HCT116 (cell line): ENCODE results near the gene CNTNAP2. TPM values are rescaled to one million over a fixed set of nuclear protein-coding genes. Genes with fewer than 3 reads are reported as not detected.

Experiments
- ATAC-seq: fragments of 200-7000 bp; cut with Tn5 transposase; 2 replicates; pipeline ENCODE4 v1.9.1; 2020; ENCODE audit warnings: mild to moderate bottlenecking, moderate library complexity
- BruUV-seq: library from RNA; stranded (reverse); fragments of 400-500 nt; replicated peaks from 2 replicates; lab custom pipeline; 2021; lab: Mats Ljungman, UMichigan
- CTCF ChIA-PET: fragments of 300-600 bp; sonication (Branson Sonifier 250); formaldehyde crosslinking; loops from one replicate; lab custom pipeline; 2021; ENCODE audit warnings: antibody characterized with exemption; lab: Charles Lee
- POLR2A ChIA-PET: fragments of 300-600, 350-600 bp; sonication (Branson Sonifier 250); formaldehyde crosslinking; loops from one replicate; lab custom pipeline; 2021; ENCODE audit warnings: antibody characterized with exemption; lab: Charles Lee
- RAD21 ChIA-PET, 2 experiments: fragments of 300-600 bp; sonication (Branson Sonifier 250); formaldehyde crosslinking; loops; one replicate each; lab custom pipeline; 2023; ENCODE audit warnings: low total read pairs in 2 of 2; ENCODE audit not compliant: uncharacterized antibody in 2 of 2, unreplicated experiment in 2 of 2, low non-redundant PET in 1 of 2; lab: Charles Lee
- DNase-seq: peaks from one replicate; pipeline ENCODE4 v3.0.0-alpha.2; 2010; ENCODE audit warnings: low read depth, low spot score
- H2AFZ ChIP-seq: fragments of 200-600 bp; shearing (Covaris generic), sonication (generic); 2 replicates; pipeline ENCODE4 v1.6.1; 2017; ENCODE audit warnings: low read depth, mixed run types, mixed read lengths, antibody characterized with exemption, low read length; ENCODE audit not compliant: poor library complexity, severe bottlenecking
- H3K27ac ChIP-seq: 2 replicates; pipeline ENCODE4 v1.5.1; 2012; ENCODE audit warnings: low read depth, low read length
- H3K27me3 ChIP-seq: fragments of 200-600 bp; sonication (generic); 2 replicates; pipeline ENCODE4 v1.6.1; 2016; ENCODE audit warnings: mixed run types, low read length, mixed read lengths; ENCODE audit not compliant: insufficient read depth
- H3K36me3 ChIP-seq, 2 experiments: fragments of 200-500 bp in 1 of 2; fragments of 200-600 bp in 1 of 2; sonication (Bioruptor generic) in 1 of 2; sonication (generic) in 1 of 2; 2 replicates each; pipeline versions ENCODE4 v1.5.1 to v1.6.1; 2014 to 2016; ENCODE audit warnings: low read length in 2 of 2, inconsistent platforms in 1 of 2, mixed read lengths in 1 of 2, mixed run types in 1 of 2; ENCODE audit not compliant: insufficient read depth in 2 of 2, control insufficient read depth in 1 of 2
- H3K4me1 ChIP-seq, 2 experiments: fragments of 200-600 bp in 1 of 2; sonication (generic) in 1 of 2; 2 replicates each; pipeline versions ENCODE4 v1.5.1 to v1.6.1; 2012 to 2017; ENCODE audit warnings: low read length in 2 of 2, inconsistent platforms in 1 of 2, mild to moderate bottlenecking in 1 of 2, mixed read lengths in 1 of 2, mixed run types in 1 of 2, moderate library complexity in 1 of 2; ENCODE audit not compliant: insufficient read depth in 2 of 2, control insufficient read depth in 1 of 2
- H3K4me2 ChIP-seq: fragments of 200-600 bp; sonication (generic); 2 replicates; pipeline ENCODE4 v1.6.1; 2017; ENCODE audit warnings: mixed run types, low read length, mixed read lengths
- H3K4me3 ChIP-seq, 2 experiments: fragments of 200-600 bp in 1 of 2; sonication (generic) in 1 of 2; replicated peaks in 1 of 2; 2 replicates each; pipeline ENCODE4 v1.5.1; 2011 to 2016; ENCODE audit warnings: low read length in 2 of 2, control low read depth in 1 of 2, low read depth in 1 of 2, mild to moderate bottlenecking in 1 of 2, mixed read lengths in 1 of 2, mixed run types in 1 of 2
- H3K79me2 ChIP-seq: fragments of 200-600 bp; sonication (generic); 2 replicates; pipeline ENCODE4 v1.6.1; 2017; ENCODE audit warnings: mild to moderate bottlenecking, mixed run types, low read length, moderate library complexity, mixed read lengths; ENCODE audit not compliant: insufficient read depth
- H3K9ac ChIP-seq: fragments of 200-600 bp; sonication (generic); 2 replicates; pipeline ENCODE4 v1.6.1; 2016; ENCODE audit warnings: low read length, mixed read lengths
- H3K9me2 ChIP-seq: fragments of 200-600 bp; sonication (generic), shearing (Covaris generic); 2 replicates; pipeline ENCODE4 v1.6.1; 2017; ENCODE audit warnings: mixed run types, mild to moderate bottlenecking, moderate library complexity; ENCODE audit not compliant: insufficient read depth
- H3K9me3 ChIP-seq, 2 experiments: fragments of 200-500 bp in 1 of 2; fragments of 200-600 bp in 1 of 2; sonication (Bioruptor generic) in 1 of 2; sonication (generic) in 1 of 2; 2 replicates each; pipeline ENCODE4 v1.6.1; 2014 to 2017; ENCODE audit warnings: low read length in 2 of 2, mixed read lengths in 2 of 2, inconsistent platforms in 1 of 2, low read depth in 1 of 2, mild to moderate bottlenecking in 1 of 2, mixed run types in 1 of 2, moderate library complexity in 1 of 2; ENCODE audit not compliant: control insufficient read depth in 1 of 2, insufficient read depth in 1 of 2
- H4K20me1 ChIP-seq: fragments of 200-600 bp; sonication (generic), shearing (Covaris generic); 2 replicates; pipeline ENCODE4 v1.6.1; 2017; ENCODE audit warnings: mixed run types, mild to moderate bottlenecking, moderate library complexity; ENCODE audit not compliant: insufficient read depth
- ELF1 ChIP-seq: IDR thresholded peaks from 2 replicates; pipeline ENCODE4 v1.6.1; 2012; ENCODE audit warnings: low read depth, borderline replicate concordance
- EZH2 ChIP-seq: fragments of 200-600 bp; sonication (generic); IDR thresholded peaks from 2 replicates; pipeline ENCODE4 v1.6.1; 2017; ENCODE audit warnings: antibody characterized with exemption, mixed run types
- EZH2phosphoT487 ChIP-seq: fragments of 200-600 bp; IDR thresholded peaks from 2 replicates; pipeline ENCODE4 v1.6.1; 2018; ENCODE audit warnings: antibody characterized with exemption, borderline replicate concordance
- POLR2A ChIP-seq: IDR thresholded peaks from 2 replicates; pipeline ENCODE4 v1.7.0; 2011; ENCODE audit warnings: borderline replicate concordance; ENCODE audit not compliant: insufficient read depth, insufficient read length; ENCODE audit errors: extremely low read depth
- POLR2AphosphoS5 ChIP-seq: IDR thresholded peaks from 2 replicates; pipeline ENCODE4 v1.6.1; 2011; ENCODE audit warnings: mild to moderate bottlenecking, low read depth, low read length, moderate library complexity
- SIN3A ChIP-seq: IDR thresholded peaks from 2 replicates; pipeline ENCODE4 v1.6.1; 2012; ENCODE audit warnings: low read depth
- SRF ChIP-seq: IDR thresholded peaks from 2 replicates; pipeline ENCODE4 v1.6.1; 2012; ENCODE audit warnings: low read depth
- ZNF274 ChIP-seq: fragments of 200-500 bp; sonication (Bioruptor generic); IDR thresholded peaks from 2 replicates; pipeline ENCODE4 v1.6.1; 2014; ENCODE audit warnings: mild to moderate bottlenecking, low read depth, low read length, inconsistent platforms
- intact Hi-C: fragments of 100-400 bp; cut with micrococcal nuclease; formaldehyde crosslinking; loops from 2 replicates; pipeline ENCODE4 v1.10.0; 2022
- total RNA-seq: library from RNA; stranded (reverse); gene quantifications from one replicate; pipeline ENCODE4 v1.2.1, GENCODE V29; 2021; ENCODE audit not compliant: unreplicated experiment
- TF ChIP-seq, protein P1 (sequence below), 3 experiments: fragments of 200-600 bp in 1 of 3; sonication (generic) in 1 of 3; IDR thresholded peaks in 2 of 3; conservative IDR thresholded peaks in 1 of 3; 2 replicates each; pipeline ENCODE4 v1.5.1; 2012 to 2017; ENCODE audit warnings: low read depth in 2 of 3, low read length in 2 of 3, antibody characterized with exemption in 1 of 3, borderline replicate concordance in 1 of 3, control low read depth in 1 of 3, mild to moderate bottlenecking in 1 of 3, mixed read lengths in 1 of 3, mixed run types in 1 of 3, moderate library complexity in 1 of 3; ENCODE audit not compliant: insufficient read depth in 1 of 3
- TF ChIP-seq, protein P2 (sequence below): IDR thresholded peaks from 2 replicates; pipeline ENCODE4 v1.6.1; 2012
- TF ChIP-seq, protein P3 (sequence below): IDR thresholded peaks from 2 replicates; pipeline ENCODE4 v1.6.1; 2012
- TF ChIP-seq, protein P4 (sequence below): IDR thresholded peaks from 2 replicates; pipeline ENCODE4 v1.6.1; 2012; ENCODE audit warnings: low read depth

Gene CNTNAP2
- total RNA-seq, 1 experiment from 2014 or later, result 0.37 TPM

DNA sequence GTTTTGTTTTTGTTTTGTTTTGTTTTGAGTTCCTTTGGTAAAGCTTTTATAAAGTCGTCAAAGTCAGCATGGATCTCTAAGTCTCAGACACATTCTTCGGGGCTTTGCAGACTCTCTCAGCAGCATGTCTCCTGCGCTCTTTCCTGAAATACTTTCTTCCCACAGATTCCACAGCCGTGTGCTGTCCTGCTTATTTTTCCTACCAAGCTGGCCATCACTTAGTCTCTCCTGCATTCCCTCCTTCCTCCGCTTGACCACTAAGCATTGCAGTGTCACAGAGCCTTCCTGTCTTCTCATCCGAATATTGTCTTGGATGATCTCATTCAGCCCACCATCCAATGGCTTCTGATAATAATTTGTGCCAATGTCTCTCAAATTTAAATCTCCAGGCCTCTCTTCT, 2039.6 kb downstream of the CNTNAP2 start:
- CTCF ChIA-PET, result interaction anchor here (1.0 kb wide), 1 partner anchor 86 kb away, joined by 3 read pairs; no protein-coding TSS in a partner anchor
- Histone ChIP-seq H3K79me2 (no peaks in the 10 kb centered on the region), H3K4me3 (no peak overlapping the region), H3K36me3 (no peaks in the 10 kb centered on the region), H2AFZ (no peak overlapping the region), H3K4me2 (no peak overlapping the region), H3K9me3 (no peaks in the 10 kb centered on the region), H3K9ac (no peak overlapping the region), H3K27ac (no peak overlapping the region), H3K4me1 (no peaks in the 10 kb centered on the region), H3K27me3 (no peaks in the 10 kb centered on the region), H4K20me1 (no peaks in the 10 kb centered on the region), H3K9me2 (no peaks in the 10 kb centered on the region)
- RAD21 ChIA-PET, result no interaction called here
- intact Hi-C loops, result no loop called here
- POLR2A ChIA-PET, result no interaction called here
- BruUV-seq, result no TSS peak
- no peak for TF ChIP-seq ZNF274
- TF ChIP-seq EZH2phosphoT487, result no peak
- TF ChIP-seq SIN3A, result no peak
- DNase-seq, result no peak
- ATAC-seq, result no peak

- H2AFZ ChIP-seq, result no peak overlapping the region
- CTCF ChIA-PET, result no interaction called here
- H3K4me1 ChIP-seq, result no peaks in the 10 kb centered on the region
- POLR2A ChIA-PET, result no interaction called here
- no peak for DNase-seq
- TF ChIP-seq EZH2, result no peak
- no peak for TF ChIP-seq POLR2A
- TF ChIP-seq POLR2AphosphoS5, result no peak
- TF ChIP-seq ELF1, result no peak
- TF ChIP-seq, protein P1, sequence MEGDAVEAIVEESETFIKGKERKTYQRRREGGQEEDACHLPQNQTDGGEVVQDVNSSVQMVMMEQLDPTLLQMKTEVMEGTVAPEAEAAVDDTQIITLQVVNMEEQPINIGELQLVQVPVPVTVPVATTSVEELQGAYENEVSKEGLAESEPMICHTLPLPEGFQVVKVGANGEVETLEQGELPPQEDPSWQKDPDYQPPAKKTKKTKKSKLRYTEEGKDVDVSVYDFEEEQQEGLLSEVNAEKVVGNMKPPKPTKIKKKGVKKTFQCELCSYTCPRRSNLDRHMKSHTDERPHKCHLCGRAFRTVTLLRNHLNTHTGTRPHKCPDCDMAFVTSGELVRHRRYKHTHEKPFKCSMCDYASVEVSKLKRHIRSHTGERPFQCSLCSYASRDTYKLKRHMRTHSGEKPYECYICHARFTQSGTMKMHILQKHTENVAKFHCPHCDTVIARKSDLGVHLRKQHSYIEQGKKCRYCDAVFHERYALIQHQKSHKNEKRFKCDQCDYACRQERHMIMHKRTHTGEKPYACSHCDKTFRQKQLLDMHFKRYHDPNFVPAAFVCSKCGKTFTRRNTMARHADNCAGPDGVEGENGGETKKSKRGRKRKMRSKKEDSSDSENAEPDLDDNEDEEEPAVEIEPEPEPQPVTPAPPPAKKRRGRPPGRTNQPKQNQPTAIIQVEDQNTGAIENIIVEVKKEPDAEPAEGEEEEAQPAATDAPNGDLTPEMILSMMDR (IDR thresholded peaks at IDR 0.05 in 2 of 3, conservative IDR thresholded peaks at IDR 0.05 in 1 of 3; ENCODE audit: borderline replicate concordance in 1 of 3, insufficient read depth in 1 of 3, low read depth in 2 of 3, low read length in 2 of 3), result no peak
- TF ChIP-seq, protein P2, sequence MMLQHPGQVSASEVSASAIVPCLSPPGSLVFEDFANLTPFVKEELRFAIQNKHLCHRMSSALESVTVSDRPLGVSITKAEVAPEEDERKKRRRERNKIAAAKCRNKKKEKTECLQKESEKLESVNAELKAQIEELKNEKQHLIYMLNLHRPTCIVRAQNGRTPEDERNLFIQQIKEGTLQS, result no peak
- TF ChIP-seq, protein P3, sequence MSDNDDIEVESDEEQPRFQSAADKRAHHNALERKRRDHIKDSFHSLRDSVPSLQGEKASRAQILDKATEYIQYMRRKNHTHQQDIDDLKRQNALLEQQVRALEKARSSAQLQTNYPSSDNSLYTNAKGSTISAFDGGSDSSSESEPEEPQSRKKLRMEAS, result no peak
- TF ChIP-seq, protein P4, sequence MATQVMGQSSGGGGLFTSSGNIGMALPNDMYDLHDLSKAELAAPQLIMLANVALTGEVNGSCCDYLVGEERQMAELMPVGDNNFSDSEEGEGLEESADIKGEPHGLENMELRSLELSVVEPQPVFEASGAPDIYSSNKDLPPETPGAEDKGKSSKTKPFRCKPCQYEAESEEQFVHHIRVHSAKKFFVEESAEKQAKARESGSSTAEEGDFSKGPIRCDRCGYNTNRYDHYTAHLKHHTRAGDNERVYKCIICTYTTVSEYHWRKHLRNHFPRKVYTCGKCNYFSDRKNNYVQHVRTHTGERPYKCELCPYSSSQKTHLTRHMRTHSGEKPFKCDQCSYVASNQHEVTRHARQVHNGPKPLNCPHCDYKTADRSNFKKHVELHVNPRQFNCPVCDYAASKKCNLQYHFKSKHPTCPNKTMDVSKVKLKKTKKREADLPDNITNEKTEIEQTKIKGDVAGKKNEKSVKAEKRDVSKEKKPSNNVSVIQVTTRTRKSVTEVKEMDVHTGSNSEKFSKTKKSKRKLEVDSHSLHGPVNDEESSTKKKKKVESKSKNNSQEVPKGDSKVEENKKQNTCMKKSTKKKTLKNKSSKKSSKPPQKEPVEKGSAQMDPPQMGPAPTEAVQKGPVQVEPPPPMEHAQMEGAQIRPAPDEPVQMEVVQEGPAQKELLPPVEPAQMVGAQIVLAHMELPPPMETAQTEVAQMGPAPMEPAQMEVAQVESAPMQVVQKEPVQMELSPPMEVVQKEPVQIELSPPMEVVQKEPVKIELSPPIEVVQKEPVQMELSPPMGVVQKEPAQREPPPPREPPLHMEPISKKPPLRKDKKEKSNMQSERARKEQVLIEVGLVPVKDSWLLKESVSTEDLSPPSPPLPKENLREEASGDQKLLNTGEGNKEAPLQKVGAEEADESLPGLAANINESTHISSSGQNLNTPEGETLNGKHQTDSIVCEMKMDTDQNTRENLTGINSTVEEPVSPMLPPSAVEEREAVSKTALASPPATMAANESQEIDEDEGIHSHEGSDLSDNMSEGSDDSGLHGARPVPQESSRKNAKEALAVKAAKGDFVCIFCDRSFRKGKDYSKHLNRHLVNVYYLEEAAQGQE, result no peak
- TF ChIP-seq SRF, result no peak
- BruUV-seq, result no TSS peak
- no peaks in the 10 kb centered on the region for H3K9me3 ChIP-seq
- H3K9ac ChIP-seq, result no peak overlapping the region
- H3K36me3 ChIP-seq, result no peaks in the 10 kb centered on the region
- no peak overlapping the region for H3K4me3 ChIP-seq
- H3K27ac ChIP-seq, result no peak overlapping the region
- RAD21 ChIA-PET, result no interaction called here
- no peaks in the 10 kb centered on the region for H3K9me2 ChIP-seq
- H3K4me2 ChIP-seq, result no peak overlapping the region
- ATAC-seq, result no peak
- H3K27me3 ChIP-seq, result no peaks in the 10 kb centered on the region
- H3K79me2 ChIP-seq, result no peaks in the 10 kb centered on the region
- intact Hi-C loops, result no loop called here
- no peaks in the 10 kb centered on the region for H4K20me1 ChIP-seq
These were observed 2042.7 kb downstream of the CNTNAP2 start for GRCh38 chr7:148159331-148159730.
